RPMI8226 (cell line): ENCODE data around the gene CASP3.
"Not testable (repeated sequence)": the region's sequence is repeated elsewhere in the genome, so short reads cannot be mapped to it uniquely, and the experiment has no call there.

Experiments
- DNase-seq: peaks from one replicate; pipeline ENCODE4 v3.0.0-alpha.2; 2015

Gene CASP3

GRCh38 chr4:184628103-184628502 is 21.1 kb downstream of the CASP3 start:
- DNase-seq: no peak

DNA sequence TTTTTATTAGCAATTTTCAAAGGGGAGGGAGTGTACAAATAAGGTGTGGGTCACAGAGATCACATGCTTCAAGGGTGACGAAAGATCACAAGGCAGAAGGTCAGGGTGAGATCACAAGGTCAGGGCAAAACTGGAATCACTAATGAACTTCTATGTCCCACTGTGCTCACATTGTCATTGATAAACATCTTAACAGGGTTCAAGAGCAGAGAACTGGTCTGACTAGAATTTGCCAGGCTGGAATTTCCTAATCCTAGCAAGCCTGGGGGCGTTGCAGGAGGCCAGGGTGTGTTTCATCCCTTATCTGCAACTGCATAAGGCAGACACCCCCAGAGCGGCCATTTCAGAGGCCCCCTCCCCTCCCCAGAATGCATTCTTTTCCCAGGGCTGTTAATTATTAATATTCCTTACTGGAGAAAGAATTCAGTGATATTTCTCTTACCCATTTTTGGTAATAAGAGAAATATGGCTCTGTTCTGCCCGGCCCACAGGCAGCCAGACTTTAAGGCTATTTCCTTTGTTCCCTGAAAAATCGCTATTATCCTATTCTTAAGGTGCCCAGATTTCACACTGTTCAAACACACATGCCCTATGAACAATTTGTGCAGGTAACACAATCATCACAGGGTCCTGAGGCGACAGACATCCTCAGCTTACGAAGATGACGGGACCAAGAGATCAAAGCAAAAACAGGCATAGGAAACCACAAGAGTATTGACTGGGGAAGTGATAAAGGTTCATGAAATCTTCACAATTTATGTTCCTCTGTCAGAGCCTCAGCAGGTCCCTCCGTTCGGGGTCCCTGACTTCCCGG is 23.3 kb downstream of the CASP3 start:
- not testable (repeated sequence) for DNase-seq

DNA sequence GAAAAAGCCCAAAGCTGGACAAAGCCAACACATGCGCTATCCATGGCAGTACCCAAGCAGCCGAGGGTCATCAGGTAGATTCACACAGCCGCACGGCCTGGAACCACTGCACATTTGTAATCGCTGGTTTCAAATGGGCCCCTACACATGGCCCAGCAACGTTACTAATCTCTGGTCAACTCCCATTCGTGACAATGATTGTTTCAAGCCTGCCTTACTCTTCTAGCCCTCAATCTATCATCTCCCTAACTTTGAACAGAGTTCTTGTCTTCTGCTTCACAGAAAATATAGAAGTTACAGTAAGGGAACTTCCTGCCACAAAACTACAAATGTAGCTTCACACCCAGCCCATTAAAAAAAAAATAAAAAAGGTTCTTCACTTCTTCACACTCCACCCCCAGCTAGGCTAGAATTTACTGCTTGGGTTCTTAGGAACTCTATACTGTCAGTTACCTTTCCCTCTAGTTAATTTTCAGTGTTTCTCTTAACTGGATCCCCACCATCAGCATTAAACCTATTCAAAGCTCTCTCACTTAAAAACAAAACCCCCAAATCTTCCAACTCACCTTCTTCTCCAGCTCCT is 24.2 kb downstream of the CASP3 start:
- DNase-seq: no peak

- DNase-seq: not testable (repeated sequence)
These were observed 24.7 kb downstream of the CASP3 start for GRCh38 chr4:184624504-184624903.

DNA sequence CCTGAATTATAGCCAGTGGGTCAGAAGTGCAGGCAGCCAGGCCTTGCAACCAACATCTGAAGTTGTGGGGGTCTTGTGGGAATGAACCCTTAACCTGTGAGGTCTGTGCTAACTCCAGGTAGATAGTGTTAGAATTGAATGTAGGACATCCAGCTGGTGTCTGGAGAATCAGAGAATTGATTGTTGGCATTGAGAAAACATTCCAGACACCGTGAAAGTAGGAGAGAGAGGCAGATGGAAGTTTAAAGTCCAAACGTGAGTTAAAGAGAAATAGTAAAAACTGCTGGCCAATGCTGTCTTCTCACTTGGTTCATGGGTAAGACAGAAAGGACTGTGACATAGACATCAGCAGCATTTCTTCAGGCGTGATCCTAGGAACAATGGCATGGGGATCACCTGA is 27.7 kb downstream of the CASP3 start:
- DNase-seq: no peak

DNA sequence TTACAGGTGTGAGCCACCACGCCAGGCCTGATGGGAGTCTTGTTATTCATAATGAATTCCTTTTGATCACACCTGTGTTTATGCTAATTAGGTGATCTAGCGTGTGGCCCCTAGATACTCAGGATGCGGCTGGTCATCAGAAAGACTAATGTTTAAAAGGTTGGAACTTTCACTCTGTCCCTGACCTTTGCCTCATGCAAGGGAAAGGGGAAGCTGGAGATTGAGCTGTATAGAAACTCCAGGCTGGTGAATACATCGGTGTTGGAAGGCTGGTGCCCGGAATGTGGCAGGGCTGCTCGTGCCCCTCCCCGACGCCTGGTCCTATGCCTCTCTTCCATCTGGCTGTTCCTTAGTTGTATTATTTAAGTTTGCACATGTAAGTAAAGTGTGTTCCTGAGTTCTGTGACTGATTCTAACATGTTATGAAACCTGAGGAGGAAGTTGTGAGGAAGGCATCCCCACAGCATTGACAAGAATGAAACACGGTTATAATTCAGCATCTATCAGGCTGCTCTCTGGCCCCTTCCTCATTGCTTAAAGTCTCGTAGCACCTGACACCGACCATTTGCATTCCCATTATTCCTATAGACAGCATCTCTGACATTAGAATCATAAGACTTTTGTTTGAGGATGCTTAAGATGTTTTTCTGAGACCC is 28.9 kb downstream of the CASP3 start:
- DNase-seq: no peak

DNA sequence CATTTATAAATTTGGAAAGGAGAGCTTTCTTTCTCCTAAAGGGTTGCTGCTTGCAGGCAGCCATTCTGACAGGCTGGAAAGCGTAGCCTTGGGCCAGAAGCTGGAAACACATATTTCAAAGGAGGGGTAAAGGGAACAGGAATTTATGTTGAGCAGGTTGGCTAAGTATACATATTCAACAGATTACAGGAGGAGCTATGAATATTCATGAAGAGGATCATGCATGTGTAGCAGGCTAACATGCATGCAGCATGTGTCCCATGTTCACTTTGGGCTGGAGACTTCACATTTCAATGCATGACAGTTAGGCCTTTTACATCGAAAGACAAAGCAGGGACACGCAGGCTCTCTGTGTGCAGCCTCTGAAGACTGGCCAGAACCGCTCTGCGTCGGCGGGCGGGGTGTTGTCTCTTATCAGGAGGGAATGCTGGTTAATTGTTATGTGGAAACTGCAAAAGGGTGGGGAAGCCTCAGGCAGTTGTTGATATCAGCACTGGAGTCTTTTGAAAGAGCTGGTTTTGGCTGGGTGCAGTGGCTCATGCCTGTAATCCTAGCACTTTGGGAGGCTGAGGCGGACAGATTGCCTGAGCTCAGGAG is 31.5 kb downstream of the CASP3 start:
- DNase-seq: no peak

DNA sequence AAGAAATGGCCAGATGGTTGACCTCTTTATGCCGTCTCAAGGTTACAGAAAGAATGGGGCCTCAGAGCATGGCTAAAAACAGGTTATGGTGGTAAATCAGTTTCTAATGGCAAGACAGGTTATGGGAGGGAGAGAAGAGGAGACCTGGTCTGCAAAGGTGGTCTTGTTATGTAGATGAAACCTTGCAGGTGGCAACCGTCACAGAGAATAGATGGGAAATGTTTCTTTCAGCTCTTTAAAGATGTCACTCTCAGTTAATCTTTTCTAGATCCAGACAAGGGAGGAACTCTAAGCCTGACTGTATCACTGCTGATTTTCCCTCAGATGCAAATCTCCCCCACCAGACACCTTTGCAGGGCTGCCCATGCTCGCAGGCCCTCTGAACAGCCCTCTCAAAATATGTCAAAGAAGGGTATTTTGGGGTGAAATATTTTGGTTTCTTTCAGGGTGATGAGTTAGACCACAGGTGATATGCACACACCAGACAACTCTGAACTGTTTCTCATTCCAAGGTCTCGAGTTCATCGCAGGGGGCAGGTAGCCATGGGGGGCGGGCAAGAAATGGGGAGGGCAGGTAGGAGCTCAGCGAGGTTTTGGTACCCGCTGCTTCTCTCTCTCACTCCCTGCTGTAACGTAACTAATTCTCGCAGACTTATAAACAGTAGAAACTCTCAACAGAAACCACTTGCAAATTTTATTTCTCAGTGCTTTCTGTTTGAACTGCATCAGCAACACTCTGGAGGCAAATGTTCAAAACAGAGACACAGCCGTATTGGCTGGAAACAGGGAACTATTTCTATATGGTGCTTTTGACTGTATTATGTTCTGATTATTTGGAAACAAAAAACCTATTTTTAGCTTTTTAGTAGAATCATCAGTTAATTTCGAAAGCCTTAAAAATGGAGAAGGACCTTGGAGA is 32.4 kb downstream of the CASP3 start:
- DNase-seq: no peak

DNA sequence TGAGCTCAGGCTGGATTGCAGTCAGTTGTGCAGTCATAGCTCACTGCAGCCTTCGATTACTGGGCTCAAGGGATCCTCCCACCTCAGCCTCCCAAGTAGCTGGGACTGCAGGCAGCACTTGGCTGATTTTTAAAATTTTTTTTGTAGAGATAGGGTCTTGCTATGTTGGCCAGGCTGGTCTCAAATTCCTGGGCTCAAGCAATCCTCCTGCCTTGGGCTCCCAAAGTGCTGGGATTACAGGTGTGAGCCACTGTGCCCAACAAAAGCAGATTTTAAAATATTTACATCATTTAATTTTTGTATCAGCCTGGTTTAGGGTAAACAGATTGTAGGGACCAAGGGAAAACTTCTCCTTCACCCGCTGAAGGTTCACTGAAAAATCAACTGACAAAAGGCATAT is 33.1 kb downstream of the CASP3 start:
- DNase-seq: not testable (repeated sequence)

DNA sequence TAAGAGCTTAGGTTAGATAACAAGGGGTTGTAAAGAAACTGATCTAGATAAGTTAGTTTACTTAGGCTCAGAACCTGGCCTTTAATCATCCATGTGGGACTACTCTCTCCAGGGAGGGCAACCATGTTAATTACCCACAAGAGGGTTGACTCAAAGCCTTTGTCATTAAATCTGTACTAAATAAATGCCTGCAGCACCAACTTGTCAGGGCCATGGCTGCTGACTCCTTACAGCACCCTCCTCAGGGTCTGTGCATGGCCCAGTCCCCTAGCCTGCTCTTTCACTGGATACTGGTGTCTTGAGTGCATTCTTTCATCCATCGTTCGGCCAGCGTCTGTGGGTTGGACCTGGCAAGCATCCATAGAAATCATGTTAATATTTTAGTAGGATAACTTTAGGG is 34.7 kb downstream of the CASP3 start:
- no peak for DNase-seq

DNA sequence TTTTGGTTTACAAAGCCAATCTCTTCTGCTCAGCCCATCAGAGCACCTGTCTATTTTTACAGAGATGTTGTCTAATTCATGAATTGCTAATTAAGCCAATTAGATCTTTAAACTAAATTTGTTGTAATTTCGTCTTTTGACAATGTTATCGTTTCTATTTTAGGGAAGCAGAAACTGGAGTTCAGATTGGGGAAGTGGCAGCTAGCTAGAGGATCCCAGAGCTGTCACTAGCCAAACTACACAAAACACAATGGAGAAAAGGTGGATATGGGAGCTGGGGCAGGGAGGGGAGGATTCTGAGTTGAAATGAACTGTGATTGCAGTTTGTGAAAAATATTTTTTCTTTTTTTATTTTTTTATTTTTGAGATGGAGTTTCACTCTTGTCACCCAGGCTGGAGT is 35.8 kb downstream of the CASP3 start:
- no peak for DNase-seq

DNA sequence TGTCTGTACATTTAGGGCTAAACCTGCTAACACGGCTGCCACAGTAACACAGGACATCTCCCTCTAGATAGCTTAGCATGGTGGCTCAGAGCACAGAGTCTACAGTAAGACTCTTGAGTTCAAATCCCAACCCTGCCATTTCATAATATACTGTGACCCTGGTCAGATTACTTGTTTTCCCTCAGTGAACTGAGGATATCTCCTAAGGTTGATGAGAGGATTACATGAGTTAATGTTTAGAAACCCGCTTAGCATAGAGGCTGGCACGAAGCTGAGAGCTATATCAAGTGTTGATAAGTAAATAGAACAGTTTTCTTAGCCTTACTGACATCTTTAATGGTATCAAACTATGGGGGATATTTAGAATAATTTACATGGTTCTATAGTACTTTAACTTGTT is 37.2 kb downstream of the CASP3 start:
- no peak for DNase-seq

- DNase-seq: not testable (repeated sequence)
These were observed 41.8 kb downstream of the CASP3 start for GRCh38 chr4:184607429-184607828.

DNA sequence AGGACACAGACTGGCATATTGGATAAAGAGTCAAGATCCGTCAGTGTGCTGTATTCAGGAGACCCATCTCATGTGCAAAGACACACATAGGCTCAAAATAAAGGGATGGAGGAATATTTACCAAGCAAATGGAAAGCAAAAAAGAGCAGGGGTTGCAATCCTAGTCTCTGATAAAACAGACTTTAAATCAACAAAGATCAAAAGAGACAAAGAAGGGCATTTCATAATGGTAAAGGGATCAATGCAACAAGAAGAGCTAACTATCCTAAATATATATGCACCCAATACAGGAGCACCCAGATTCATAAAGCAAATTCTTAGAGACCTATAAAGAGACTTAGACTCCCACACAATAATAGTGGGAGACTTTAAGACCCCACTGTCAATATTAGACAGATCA is 46.4 kb downstream of the CASP3 start:
- DNase-seq: not testable (repeated sequence)

GRCh38 chr4:184600982-184601381 is 48.3 kb downstream of the CASP3 start:
- not testable (repeated sequence) for DNase-seq

DNA sequence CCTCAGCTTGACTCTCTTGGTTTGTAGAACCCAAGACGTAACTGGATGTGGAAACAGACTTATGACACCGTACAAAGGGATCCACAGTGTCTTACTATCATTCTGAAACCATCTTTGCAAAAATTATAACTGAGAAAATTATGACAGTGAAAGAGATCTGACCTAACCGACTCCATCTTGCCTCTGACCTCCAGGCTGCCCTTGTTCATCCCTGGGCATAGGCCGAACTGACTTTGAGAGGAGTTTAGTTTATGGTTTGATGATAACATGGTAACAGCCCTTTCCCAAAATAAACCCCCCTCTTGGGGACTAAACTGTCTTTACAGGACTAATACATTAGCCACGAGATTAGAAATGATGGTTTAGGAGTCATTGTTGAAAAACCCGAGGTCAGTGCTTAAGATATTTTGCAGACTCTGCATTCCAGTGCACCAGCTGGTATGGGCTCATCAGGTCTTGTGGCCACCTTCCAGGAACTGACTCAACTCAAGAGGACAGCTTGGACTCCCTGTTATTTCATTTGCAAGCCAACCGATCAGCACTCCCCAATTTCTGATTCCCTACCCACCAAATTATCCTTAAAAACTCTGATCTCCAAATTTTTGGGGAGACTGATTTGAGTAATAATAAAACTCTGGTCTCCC is 49.6 kb downstream of the CASP3 start:
- DNase-seq: peak; percentile 8

DNA sequence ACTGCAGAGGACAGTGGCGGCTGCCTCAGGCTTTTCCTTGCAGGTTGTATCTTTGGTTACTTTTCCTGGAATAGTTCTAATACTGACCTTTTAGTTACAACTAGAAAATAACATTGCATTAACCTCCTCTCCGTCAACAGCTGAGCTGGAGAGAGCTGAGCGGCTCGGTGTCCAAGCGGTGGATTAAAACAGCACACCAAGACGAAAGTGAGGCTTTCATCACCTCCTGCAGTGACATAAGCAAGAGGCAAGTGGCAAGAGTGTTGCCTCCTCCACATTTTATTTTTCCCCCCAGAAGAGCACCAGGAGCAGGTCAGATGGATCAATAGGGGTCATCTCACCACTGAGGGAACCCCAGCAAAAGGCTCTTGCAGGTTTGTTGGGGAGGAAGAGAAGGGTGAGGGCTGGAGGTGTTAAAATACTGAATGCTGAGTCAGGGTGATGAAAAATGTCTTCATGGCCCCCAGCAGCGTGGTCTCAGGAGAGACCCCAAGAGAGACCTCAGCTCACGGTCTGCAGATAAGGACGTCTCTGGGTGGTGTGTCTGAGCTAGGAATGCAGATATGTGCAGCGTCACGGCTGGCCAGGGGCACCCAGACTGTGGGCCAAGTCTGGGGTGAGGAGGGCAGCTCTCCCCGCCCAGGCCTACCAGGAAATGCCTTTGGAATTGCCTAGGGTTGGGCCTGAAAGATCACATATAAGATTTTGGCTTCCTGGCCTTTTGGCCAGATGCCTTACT is 50.3 kb downstream of the CASP3 start:
- no peak for DNase-seq

DNA sequence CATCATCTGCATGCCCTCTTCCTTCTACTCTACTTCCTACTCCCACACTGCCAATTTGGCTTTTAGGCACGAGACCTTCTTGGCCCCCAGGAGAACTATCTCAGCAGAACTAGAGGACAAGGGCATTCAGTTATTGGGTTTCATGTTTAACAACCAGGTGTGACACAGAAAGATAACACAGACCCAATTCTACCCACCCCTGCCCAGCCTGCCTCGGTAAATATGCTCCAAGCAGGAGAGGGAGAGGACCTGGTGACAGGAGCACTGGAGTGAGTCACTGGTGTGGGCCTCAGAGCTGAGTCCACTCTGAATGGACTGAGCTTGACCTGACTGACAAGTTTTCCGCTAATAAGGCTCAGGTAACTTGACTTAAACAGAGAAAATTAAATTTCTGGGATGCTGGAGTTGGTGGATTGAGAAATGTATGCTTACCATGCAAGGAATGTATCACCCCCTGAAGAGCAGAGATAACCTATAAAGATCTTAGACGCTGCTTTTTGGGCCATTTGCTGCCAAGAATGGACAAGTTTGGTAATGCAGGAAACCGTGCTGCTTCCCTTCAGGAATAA is 52.5 kb downstream of the CASP3 start:
- no peak for DNase-seq

DNA sequence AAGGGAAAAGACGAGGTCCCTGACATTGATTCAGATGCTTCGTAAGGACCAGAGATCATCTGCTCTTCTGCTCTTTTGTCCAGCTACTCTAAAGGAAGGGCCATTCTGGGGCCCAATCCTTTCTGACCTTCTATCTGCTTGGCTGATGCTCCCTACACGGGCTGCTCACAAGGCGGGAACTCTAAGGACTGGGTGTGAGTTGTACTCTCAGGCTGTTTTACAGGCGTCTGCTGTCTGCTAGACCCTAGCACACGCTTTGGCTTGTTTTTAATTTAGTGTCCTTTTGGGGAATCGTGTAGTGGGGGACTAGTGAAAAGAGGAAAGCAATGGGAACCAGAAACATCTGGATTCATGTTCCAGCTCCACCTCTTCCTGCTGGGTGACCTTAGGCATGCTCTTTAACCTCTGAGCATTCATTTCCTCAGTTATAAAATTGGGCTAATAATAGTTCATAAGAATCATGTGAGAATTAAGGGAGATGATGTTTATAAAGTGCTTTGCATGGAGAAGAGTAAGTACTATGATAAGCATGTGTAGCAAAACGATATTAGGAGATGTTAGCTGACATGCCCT is 53.1 kb downstream of the CASP3 start:
- DNase-seq: no peak

GRCh38 chr4:184595430-184595829 is 53.8 kb downstream of the CASP3 start:
- no peak for DNase-seq

GRCh38 chr4:184593461-184593860 is 55.8 kb downstream of the CASP3 start:
- no peak for DNase-seq
